Natural killer cell treated with Interleukin-12 subunit alpha and Interleukin-12 subunit beta and Interleukin-15 and Interleukin-18, amount 100 ng/mL, for 72 hours (primary cell): ENCODE measurements around the gene AARS1. TPM values are rescaled to one million over a fixed set of nuclear protein-coding genes. Genes with fewer than 3 reads are reported as not detected.
A peak's percentile ranks its signal among the peaks of the same experiment; 100 is the strongest.
"Not testable (repeated sequence)": the region's sequence is repeated elsewhere in the genome, so short reads cannot be mapped to it uniquely, and the experiment has no call there.

Experiments
- ATAC-seq, 2 donors: fragments of 150-1000 bp; cut with Tn5 transposase in 1 of 2; sonication (Bioruptor Pico), chemical (Tn5 transposase) in 1 of 2; 2 replicates each; pipeline ENCODE4 v1.10.0; 2021
- DNase-seq: peaks from one replicate; pipeline ENCODE4 v3.0.0; 2022; ENCODE audit warnings: low spot score
- H3K27ac Mint-ChIP-seq, 2 donors: 1 replicate in 1 of 2; 2 replicates in 1 of 2; pipeline ENCODE4 v1.8.0; 2022; ENCODE audit warnings: mixed read lengths in 2 of 2, mild to moderate bottlenecking in 1 of 2, moderate library complexity in 1 of 2
- H3K27me3 Mint-ChIP-seq, 2 donors: 1 replicate in 1 of 2; 2 replicates in 1 of 2; pipeline ENCODE4 v1.8.0; 2022; ENCODE audit warnings: mixed read lengths in 2 of 2
- H3K36me3 Mint-ChIP-seq: one replicate; pipeline ENCODE4 v1.8.0; 2022; ENCODE audit warnings: mixed read lengths
- H3K4me1 Mint-ChIP-seq, 2 donors: 1 replicate in 1 of 2; 2 replicates in 1 of 2; pipeline ENCODE4 v1.8.0; 2022; ENCODE audit warnings: low read depth in 2 of 2, mixed read lengths in 2 of 2, mild to moderate bottlenecking in 1 of 2
- H3K4me3 Mint-ChIP-seq: one replicate; pipeline ENCODE4 v1.8.0; 2022; ENCODE audit warnings: mixed read lengths
- H3K9me3 Mint-ChIP-seq: 2 replicates; pipeline ENCODE4 v1.8.0; 2022; ENCODE audit warnings: mixed read lengths
- total RNA-seq, 2 donors: library from RNA; stranded (reverse); gene quantifications; one replicate each; pipeline ENCODE4 v1.2.3, GENCODE V29; 2022

Gene AARS1
- total RNA-seq, 2 donors from 2014 or later: 109 to 130 TPM

- H3K27me3 Mint-ChIP-seq, DNase-seq, ATAC-seq, H3K4me3 Mint-ChIP-seq, H3K27ac Mint-ChIP-seq, H3K9me3 Mint-ChIP-seq, H3K4me1 Mint-ChIP-seq: not testable (repeated sequence)
- H3K36me3 Mint-ChIP-seq: peaks cover 10% of the 10 kb centered on the region
Measured at GRCh38 chr16:70226024-70226423, 63.3 kb downstream of the AARS1 start.

- H3K27ac Mint-ChIP-seq, H3K4me1 Mint-ChIP-seq, H3K27me3 Mint-ChIP-seq, DNase-seq, H3K9me3 Mint-ChIP-seq, ATAC-seq, H3K4me3 Mint-ChIP-seq: not testable (repeated sequence)
- H3K36me3 Mint-ChIP-seq: peaks cover 10% of the 10 kb centered on the region
Measured at GRCh38 chr16:70225430-70225829, 63.9 kb downstream of the AARS1 start.

GRCh38 chr16:70224645-70225044 is 64.7 kb downstream of the AARS1 start:
- not testable (repeated sequence) for ATAC-seq

GRCh38 chr16:70223971-70224513 is 65.3 kb downstream of the AARS1 start:
- H3K4me3 Mint-ChIP-seq, DNase-seq, ATAC-seq, H3K27me3 Mint-ChIP-seq, H3K9me3 Mint-ChIP-seq, H3K4me1 Mint-ChIP-seq: not testable (repeated sequence)
- Mint-ChIP-seq H3K36me3 (peaks cover 10% of the 10 kb centered on the region), H3K27ac (peak overlapping the region in 1 of 2 donors; percentile 28)

More at GRCh38 chr16:70224645-70225044, 64.7 kb downstream of the AARS1 start:
- not testable (repeated sequence) for DNase-seq, H3K4me1 Mint-ChIP-seq, H3K9me3 Mint-ChIP-seq, H3K4me3 Mint-ChIP-seq, H3K27me3 Mint-ChIP-seq, H3K27ac Mint-ChIP-seq
- peaks cover 10% of the 10 kb centered on the region for H3K36me3 Mint-ChIP-seq

- H3K27me3 Mint-ChIP-seq, H3K9me3 Mint-ChIP-seq, ATAC-seq, H3K4me3 Mint-ChIP-seq, H3K4me1 Mint-ChIP-seq, DNase-seq: not testable (repeated sequence)
- H3K36me3 Mint-ChIP-seq: peaks cover 10% of the 10 kb centered on the region
- H3K27ac Mint-ChIP-seq: peak overlapping the region in 1 of 2 donors; percentile 28
Measured at GRCh38 chr16:70223216-70223615, 66.1 kb downstream of the AARS1 start.

GRCh38 chr16:70222574-70222973 is 66.7 kb downstream of the AARS1 start:
- H3K9me3 Mint-ChIP-seq, H3K27me3 Mint-ChIP-seq, ATAC-seq, H3K4me3 Mint-ChIP-seq, H3K27ac Mint-ChIP-seq, DNase-seq, H3K4me1 Mint-ChIP-seq: not testable (repeated sequence)
- H3K36me3 Mint-ChIP-seq: peaks cover 10% of the 10 kb centered on the region

- H3K36me3 Mint-ChIP-seq, H3K27me3 Mint-ChIP-seq: not testable (repeated sequence)
Measured at GRCh38 chr16:70218586-70218985, 70.7 kb downstream of the AARS1 start.

GRCh38 chr16:70206382-70206781 is 82.9 kb downstream of the AARS1 start:
- not testable (repeated sequence) for ATAC-seq, H3K4me1 Mint-ChIP-seq, H3K4me3 Mint-ChIP-seq, H3K27ac Mint-ChIP-seq, H3K9me3 Mint-ChIP-seq, DNase-seq, H3K27me3 Mint-ChIP-seq
- H3K36me3 Mint-ChIP-seq: peaks cover 11% of the 10 kb centered on the region

More at GRCh38 chr16:70218586-70218985, 70.7 kb downstream of the AARS1 start:
- H3K4me1 Mint-ChIP-seq, H3K9me3 Mint-ChIP-seq, DNase-seq, H3K27ac Mint-ChIP-seq, H3K4me3 Mint-ChIP-seq, ATAC-seq: not testable (repeated sequence)

- not testable (repeated sequence) for ATAC-seq, H3K4me1 Mint-ChIP-seq, H3K27me3 Mint-ChIP-seq, H3K4me3 Mint-ChIP-seq, H3K27ac Mint-ChIP-seq, DNase-seq, H3K9me3 Mint-ChIP-seq
- peaks cover 10% of the 10 kb centered on the region for H3K36me3 Mint-ChIP-seq
Measured at GRCh38 chr16:70204668-70205405, 84.5 kb downstream of the AARS1 start.

- not testable (repeated sequence) for H3K4me1 Mint-ChIP-seq, H3K27me3 Mint-ChIP-seq, H3K9me3 Mint-ChIP-seq, ATAC-seq, H3K36me3 Mint-ChIP-seq, H3K27ac Mint-ChIP-seq, H3K4me3 Mint-ChIP-seq, DNase-seq
Measured at GRCh38 chr16:70204010-70204409, 85.3 kb downstream of the AARS1 start.

GRCh38 chr16:70203508-70203907 is 85.8 kb downstream of the AARS1 start:
- not testable (repeated sequence) for H3K4me3 Mint-ChIP-seq, H3K36me3 Mint-ChIP-seq, DNase-seq, H3K27ac Mint-ChIP-seq, H3K4me1 Mint-ChIP-seq, ATAC-seq, H3K9me3 Mint-ChIP-seq, H3K27me3 Mint-ChIP-seq

Other genes starting within 250 kb of the AARS1 start
- 10 to 100 TPM; 37.2 to 51.5 TPM for gene PDPR, start 175.2 kb downstream of the AARS1 start, total RNA-seq
- 1 to 10 TPM in 1 of 2 donors, not detected in 1; 1.9 TPM for gene CLEC18C, start 115.7 kb downstream of the AARS1 start, total RNA-seq
- 10 to 100 TPM; 29.0 to 57.0 TPM for gene EXOSC6, start 37.6 kb downstream of the AARS1 start, total RNA-seq
- 10 to 100 TPM; 34.6 to 42.3 TPM for gene DDX19B, start 9.7 kb upstream of the AARS1 start, total RNA-seq
- 10 to 100 TPM; 41.5 to 64.0 TPM for gene DDX19A, start 57.4 kb upstream of the AARS1 start, total RNA-seq
- gene ST3GAL2, start 149.6 kb upstream of the AARS1 start, total RNA-seq: 10 to 100 TPM; 63.0 to 66.0 TPM
- 10 to 100 TPM; 19.4 to 35.2 TPM for gene FCSK, start 165.1 kb upstream of the AARS1 start, total RNA-seq
- gene COG4, start 234.0 kb upstream of the AARS1 start, total RNA-seq: 10 to 100 TPM; 39.5 to 54.8 TPM
- 100 to 1,000 TPM; 394 to 560 TPM for gene SF3B3, start 234.3 kb upstream of the AARS1 start, total RNA-seq